ENCODE data around the gene GJA9. TPM values are rescaled to one million over a fixed set of nuclear protein-coding genes. Genes with fewer than 3 reads are reported as not detected.
"Not testable (repeated sequence)": the region's sequence is repeated elsewhere in the genome, so short reads cannot be mapped to it uniquely, and the experiment has no call there.

Gene GJA9
- total and polyA plus RNA-seq, 2 of the 8 experiments (the other 6 are each of a cell fraction or from before 2014, with no cell fraction given): not detected

DNA sequence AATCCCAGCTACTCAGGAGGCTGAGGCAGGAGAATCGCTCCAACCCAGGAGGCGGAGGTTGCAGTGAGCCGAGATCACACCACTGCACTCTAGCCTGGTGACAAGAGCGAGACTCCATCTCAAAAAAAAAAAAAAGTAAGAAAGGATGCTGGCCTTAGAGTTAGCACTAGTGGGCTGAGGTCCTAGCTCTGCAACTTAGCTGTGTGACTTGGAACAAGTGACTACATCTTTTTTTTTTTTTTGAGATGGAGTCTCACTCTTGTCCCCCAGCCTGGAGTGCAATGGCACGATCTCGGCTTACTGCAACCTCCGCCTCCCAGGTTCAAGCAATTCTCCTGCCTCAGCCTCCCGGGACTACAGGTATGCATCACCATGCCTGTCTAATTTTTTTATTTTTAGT lies 33.5 kb upstream of the GJA9 start:
- POLR2A ChIA-PET (ENCODE audit: partially characterized antibody); H3K27me3 ChIP-seq (replicated peaks in 1 of 4; ENCODE audit: control insufficient read depth in 3 of 4, extremely low read depth in 1 of 4, insufficient read depth in 3 of 4, low read length in 3 of 4); FAIRE-seq; H3K23me2 ChIP-seq (ENCODE audit: low read depth, low read length); H3K9me3 ChIP-seq (ENCODE audit: insufficient read depth in 2 of 2, low read depth in 1 of 2, low read length in 1 of 2); H2AK5ac ChIP-seq (ENCODE audit: low read depth, low read length); DNase-seq (ENCODE audit: low read depth in 1 of 2, low spot score in 2 of 2); H3K9ac ChIP-seq (replicated peaks in 1 of 4; ENCODE audit: extremely low read depth in 1 of 4, low read depth in 3 of 4, low read length in 3 of 4); H4K91ac ChIP-seq (replicated peaks; ENCODE audit: insufficient read length, low read length); H3K4me3 ChIP-seq (ENCODE audit: extremely low read depth in 1 of 4, insufficient read depth in 2 of 4, low read depth in 3 of 4, low read length in 4 of 4); H3K18ac ChIP-seq (ENCODE audit: extremely low read depth, low read length); H3K27ac ChIP-seq (ENCODE audit: low read depth, low read length); H3K23ac ChIP-seq (ENCODE audit: insufficient read length); H4K5ac ChIP-seq (ENCODE audit: insufficient read length, low read depth, low read length); H3K79me1 ChIP-seq (ENCODE audit: low read depth, low read length); H2AFZ ChIP-seq (ENCODE audit: low read length); H3K4ac ChIP-seq (replicated peaks; ENCODE audit: insufficient read length, low read depth, low read length); H3K36me3 ChIP-seq (ENCODE audit: control insufficient read depth in 2 of 4, insufficient read depth in 4 of 4, low read length in 3 of 4); H3K79me2 ChIP-seq (ENCODE audit: control insufficient read depth in 1 of 2, insufficient read depth in 2 of 2, low read length in 2 of 2); H2BK20ac ChIP-seq (ENCODE audit: low read length); H2BK12ac ChIP-seq (ENCODE audit: low read depth, low read length); H3K4me2 ChIP-seq (ENCODE audit: insufficient read depth in 1 of 2, low read depth in 2 of 2, low read length in 2 of 2); H4K20me1 ChIP-seq (replicated peaks in 1 of 2; ENCODE audit: control insufficient read depth in 1 of 2, insufficient read depth in 2 of 2, low read length in 2 of 2); H3K4me1 ChIP-seq (replicated peaks in 1 of 4; ENCODE audit: control insufficient read depth in 3 of 4, insufficient read depth in 4 of 4, low read length in 3 of 4); H3K56ac ChIP-seq (replicated peaks; ENCODE audit: insufficient read length, low read depth, low read length); H3K14ac ChIP-seq (ENCODE audit: insufficient read length); H2BK120ac ChIP-seq (replicated peaks; ENCODE audit: low read depth, low read length); H4K8ac ChIP-seq (ENCODE audit: extremely low read depth, insufficient read depth, low read length); H2BK5ac ChIP-seq (ENCODE audit: low read depth, low read length); H2BK15ac ChIP-seq (ENCODE audit: low read length): not testable (repeated sequence)
- CTCF ChIA-PET (ENCODE audit: partially characterized antibody): interaction anchor here (0.7 to 1.4 kb wide), 2 partner anchors 21 to 22 kb away, joined by 3 read pairs; no protein-coding TSS in a partner anchor
- 90% methylated on average over 8 of the region's 8 CpGs; no CpG with 5 or more reads in 1 of the 2 experiments for WGBS, 2 experiments (ENCODE audit: extremely low coverage in 1 of 2, insufficient coverage in 1 of 2, insufficient read length in 1 of 2, insufficient replicate concordance in 2 of 2, low coverage in 1 of 2, low lambda C conversion rate in 2 of 2, missing lambda C conversion rate in 1 of 2)
